Breast epithelium (tissue), 3 donors: Measurements from ENCODE around the gene CCDC73.

Experiments used
- POLR2A ChIP-seq: fragments of 450-650 bp; IDR thresholded peaks from one replicate; pipeline ENCODE4 v1.6.1; 2016; ENCODE audit warnings: antibody characterized with exemption, mild to moderate bottlenecking, moderate library complexity
- POLR2AphosphoS5 ChIP-seq, 3 donors: sonication (generic); formaldehyde crosslinking; IDR thresholded peaks; one replicate each; pipeline ENCODE4 v1.6.1; 2017; ENCODE audit warnings: antibody characterized with exemption in 3 of 3
- TF ChIP-seq, protein P1 (sequence below), 3 donors: fragments of 450-650 bp; IDR thresholded peaks; one replicate each; pipeline ENCODE4 v1.5.1; 2016 to 2017; ENCODE audit warnings: antibody characterized with exemption in 3 of 3, mild to moderate bottlenecking in 3 of 3, moderate library complexity in 3 of 3

DNA sequence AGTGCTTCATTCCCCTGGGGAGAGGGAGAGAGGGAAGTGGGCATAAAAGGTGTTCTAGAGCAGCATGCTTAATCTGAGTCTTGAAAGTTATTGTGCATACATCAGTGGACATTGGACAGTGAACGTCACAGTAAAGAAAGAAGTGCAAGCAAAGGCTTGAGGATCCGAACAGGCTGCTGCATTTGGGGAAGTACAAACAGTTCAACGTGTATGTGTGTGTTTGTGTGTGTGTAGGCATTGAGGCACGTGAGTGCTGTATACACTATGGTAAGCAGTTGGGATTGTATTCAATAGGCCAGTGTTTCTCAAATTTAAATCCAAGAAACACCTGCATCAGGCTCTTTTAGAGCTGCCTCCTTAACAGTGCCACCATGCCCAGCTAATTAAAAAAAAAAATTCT is 221.2 kb downstream of the CCDC73 start:
- no peak for TF ChIP-seq POLR2A
- TF ChIP-seq, protein P1, sequence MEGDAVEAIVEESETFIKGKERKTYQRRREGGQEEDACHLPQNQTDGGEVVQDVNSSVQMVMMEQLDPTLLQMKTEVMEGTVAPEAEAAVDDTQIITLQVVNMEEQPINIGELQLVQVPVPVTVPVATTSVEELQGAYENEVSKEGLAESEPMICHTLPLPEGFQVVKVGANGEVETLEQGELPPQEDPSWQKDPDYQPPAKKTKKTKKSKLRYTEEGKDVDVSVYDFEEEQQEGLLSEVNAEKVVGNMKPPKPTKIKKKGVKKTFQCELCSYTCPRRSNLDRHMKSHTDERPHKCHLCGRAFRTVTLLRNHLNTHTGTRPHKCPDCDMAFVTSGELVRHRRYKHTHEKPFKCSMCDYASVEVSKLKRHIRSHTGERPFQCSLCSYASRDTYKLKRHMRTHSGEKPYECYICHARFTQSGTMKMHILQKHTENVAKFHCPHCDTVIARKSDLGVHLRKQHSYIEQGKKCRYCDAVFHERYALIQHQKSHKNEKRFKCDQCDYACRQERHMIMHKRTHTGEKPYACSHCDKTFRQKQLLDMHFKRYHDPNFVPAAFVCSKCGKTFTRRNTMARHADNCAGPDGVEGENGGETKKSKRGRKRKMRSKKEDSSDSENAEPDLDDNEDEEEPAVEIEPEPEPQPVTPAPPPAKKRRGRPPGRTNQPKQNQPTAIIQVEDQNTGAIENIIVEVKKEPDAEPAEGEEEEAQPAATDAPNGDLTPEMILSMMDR (IDR thresholded peaks at IDR 0.05) = no peak
- no peak for TF ChIP-seq POLR2AphosphoS5 (IDR thresholded peaks at IDR 0.05)
